Calu3 (cell line): ENCODE measurements around the gene PLPPR5. TPM values are rescaled to one million over a fixed set of nuclear protein-coding genes. Genes with fewer than 3 reads are reported as not detected.

ENCODE experiments used
- BruUV-seq: library from RNA; stranded (reverse); fragments of 400-500 nt; replicated peaks from 2 replicates; lab custom pipeline; 2021; lab: Mats Ljungman, UMichigan
- CTCF ChIA-PET: fragments of 300-600 bp; sonication (Branson Sonifier 250); formaldehyde crosslinking; loops from one replicate; lab custom pipeline; 2022; ENCODE audit warnings: antibody characterized with exemption; lab: Charles Lee
- DNase-seq: peaks from one replicate; pipeline ENCODE4 v3.0.0; 2022
- H3K27ac Mint-ChIP-seq: one replicate; pipeline ENCODE4 v1.8.0; 2022; ENCODE audit warnings: mixed read lengths; ENCODE audit not compliant: unreplicated experiment
- H3K27me3 Mint-ChIP-seq: one replicate; pipeline ENCODE4 v1.8.0; 2022; ENCODE audit warnings: mixed read lengths; ENCODE audit not compliant: unreplicated experiment
- H3K36me3 Mint-ChIP-seq: one replicate; pipeline ENCODE4 v1.8.0; 2022; ENCODE audit warnings: mild to moderate bottlenecking, moderate library complexity, mixed read lengths; ENCODE audit not compliant: insufficient read depth, unreplicated experiment
- H3K4me1 Mint-ChIP-seq: one replicate; pipeline ENCODE4 v1.8.0; 2022; ENCODE audit warnings: mild to moderate bottlenecking, low read depth, mixed read lengths; ENCODE audit not compliant: unreplicated experiment
- H3K4me3 Mint-ChIP-seq: one replicate; pipeline ENCODE4 v1.8.0; 2022; ENCODE audit warnings: mild to moderate bottlenecking, low read depth, moderate library complexity, mixed read lengths; ENCODE audit not compliant: unreplicated experiment
- H3K9me3 Mint-ChIP-seq: one replicate; pipeline ENCODE4 v1.8.0; 2022; ENCODE audit warnings: low read depth, mixed read lengths; ENCODE audit not compliant: unreplicated experiment
- intact Hi-C: fragments of 100-400 bp; cut with micrococcal nuclease; formaldehyde crosslinking; loops from one replicate; pipeline ENCODE4 v1.10.0; 2022; ENCODE audit not compliant: unreplicated experiment
- total RNA-seq: library from RNA; stranded (reverse); gene quantifications from 2 replicates; pipeline ENCODE4 v1.2.3, GENCODE V29; 2022
- TF ChIP-seq, protein P1 (sequence below): fragments of 200-600 bp; IDR thresholded peaks from one replicate; pipeline ENCODE4 v1.8.0; 2022; ENCODE audit warnings: antibody characterized with exemption; ENCODE audit not compliant: unreplicated experiment

PLPPR5 gene
- total RNA-seq, 1 experiment from 2014 or later, result not detected

GRCh38 chr1:98963064-98963758 lies 41.5 kb downstream of the PLPPR5 start:
- TF ChIP-seq, protein P1, sequence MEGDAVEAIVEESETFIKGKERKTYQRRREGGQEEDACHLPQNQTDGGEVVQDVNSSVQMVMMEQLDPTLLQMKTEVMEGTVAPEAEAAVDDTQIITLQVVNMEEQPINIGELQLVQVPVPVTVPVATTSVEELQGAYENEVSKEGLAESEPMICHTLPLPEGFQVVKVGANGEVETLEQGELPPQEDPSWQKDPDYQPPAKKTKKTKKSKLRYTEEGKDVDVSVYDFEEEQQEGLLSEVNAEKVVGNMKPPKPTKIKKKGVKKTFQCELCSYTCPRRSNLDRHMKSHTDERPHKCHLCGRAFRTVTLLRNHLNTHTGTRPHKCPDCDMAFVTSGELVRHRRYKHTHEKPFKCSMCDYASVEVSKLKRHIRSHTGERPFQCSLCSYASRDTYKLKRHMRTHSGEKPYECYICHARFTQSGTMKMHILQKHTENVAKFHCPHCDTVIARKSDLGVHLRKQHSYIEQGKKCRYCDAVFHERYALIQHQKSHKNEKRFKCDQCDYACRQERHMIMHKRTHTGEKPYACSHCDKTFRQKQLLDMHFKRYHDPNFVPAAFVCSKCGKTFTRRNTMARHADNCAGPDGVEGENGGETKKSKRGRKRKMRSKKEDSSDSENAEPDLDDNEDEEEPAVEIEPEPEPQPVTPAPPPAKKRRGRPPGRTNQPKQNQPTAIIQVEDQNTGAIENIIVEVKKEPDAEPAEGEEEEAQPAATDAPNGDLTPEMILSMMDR, result no peak
- CTCF ChIA-PET, result interaction anchor here (0.8 kb wide), 1 partner anchor 1036 kb away, joined by 3 read pairs; no protein-coding TSS in a partner anchor
- intact Hi-C loops, result no loop called here
- no peaks in the 10 kb centered on the region for H3K9me3 Mint-ChIP-seq
- H3K27me3 Mint-ChIP-seq, result no peaks in the 10 kb centered on the region
- H3K4me3 Mint-ChIP-seq, result no peak overlapping the region
- H3K4me1 Mint-ChIP-seq, result no peaks in the 10 kb centered on the region
- no TSS peak for BruUV-seq
- H3K36me3 Mint-ChIP-seq, result no peaks in the 10 kb centered on the region
- no peak for DNase-seq
- no peak overlapping the region for H3K27ac Mint-ChIP-seq

DNA sequence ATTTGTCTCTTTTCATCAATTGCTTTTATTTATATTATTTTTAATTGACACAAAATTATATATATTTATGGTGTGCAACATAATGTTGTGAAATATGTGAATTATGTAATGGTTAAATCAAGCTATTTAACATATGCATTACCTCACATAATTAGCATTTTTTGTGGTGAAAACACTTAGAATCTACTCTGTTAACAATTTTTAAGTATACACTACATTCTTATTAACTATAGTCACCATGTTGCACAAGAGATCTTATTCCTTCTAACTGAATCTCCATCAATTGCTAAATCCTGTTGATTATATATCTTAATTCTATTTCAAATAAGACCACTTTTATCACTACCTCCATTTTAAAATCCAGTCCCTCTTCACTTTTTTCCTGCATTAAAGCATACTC lies 42.5 kb downstream of the PLPPR5 start:
- BruUV-seq, result no TSS peak
- CTCF ChIA-PET, result interaction anchor here (0.8 kb wide), 1 partner anchor 1035 kb away, joined by 3 read pairs; no protein-coding TSS in a partner anchor
- no peak overlapping the region for H3K4me3 Mint-ChIP-seq
- DNase-seq, result no peak
- no peaks in the 10 kb centered on the region for H3K27me3 Mint-ChIP-seq
- TF ChIP-seq, protein P1, result no peak
- no peak overlapping the region for H3K27ac Mint-ChIP-seq
- intact Hi-C loops, result no loop called here
- H3K36me3 Mint-ChIP-seq, result no peaks in the 10 kb centered on the region
- H3K4me1 Mint-ChIP-seq, result no peaks in the 10 kb centered on the region
- no peaks in the 10 kb centered on the region for H3K9me3 Mint-ChIP-seq

DNA sequence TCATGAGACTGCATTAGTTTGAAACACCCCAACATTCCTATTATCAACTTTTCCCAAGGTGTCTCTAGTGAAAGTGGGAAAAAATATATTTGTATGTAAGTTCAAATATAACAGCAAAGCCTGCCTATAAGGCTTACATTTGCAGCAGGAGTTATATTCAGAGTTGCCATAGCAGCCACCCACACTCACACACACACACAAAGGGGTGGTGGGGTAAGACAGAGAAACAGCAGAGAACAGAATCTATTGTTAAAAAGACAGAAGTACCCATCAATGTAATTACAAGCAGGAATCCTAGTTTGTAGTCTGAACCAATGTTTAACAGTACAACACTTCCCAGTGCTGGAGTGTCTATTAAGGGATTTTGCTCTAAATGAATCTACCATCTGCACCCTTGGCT lies 55.0 kb downstream of the PLPPR5 start:
- TF ChIP-seq, protein P1, result no peak
- Mint-ChIP-seq H3K36me3 (no peaks in the 10 kb centered on the region), H3K4me1 (no peaks in the 10 kb centered on the region), H3K27me3 (no peaks in the 10 kb centered on the region), H3K4me3 (no peak overlapping the region), H3K9me3 (no peaks in the 10 kb centered on the region), H3K27ac (no peak overlapping the region)
- DNase-seq, result no peak
- CTCF ChIA-PET, result no interaction called here
- intact Hi-C loops, result no loop called here
- BruUV-seq, result no TSS peak

GRCh38 chr1:98949166-98949565 lies 55.5 kb downstream of the PLPPR5 start:
- CTCF ChIA-PET, result no interaction called here
- no peaks in the 10 kb centered on the region for H3K27me3 Mint-ChIP-seq

More at GRCh38 chr1:98949166-98949565, 55.5 kb downstream of the PLPPR5 start:
- intact Hi-C loops, result no loop called here
- Mint-ChIP-seq H3K27ac (no peak overlapping the region), H3K4me3 (no peak overlapping the region), H3K9me3 (no peaks in the 10 kb centered on the region), H3K4me1 (no peaks in the 10 kb centered on the region), H3K36me3 (no peaks in the 10 kb centered on the region)
- no TSS peak for BruUV-seq
- TF ChIP-seq, protein P1, result no peak
- DNase-seq, result no peak
